ENCODE results near the gene POU6F2.

POU6F2 gene

GRCh38 chr7:39102234-39102633, 124.5 kb downstream of the POU6F2 start (continued):
- TF ChIP-seq CTCF (tag by site-specific recombination; IDR thresholded peaks at IDR 0.05), result no peak
- TF ChIP-seq ZNF530 (tag by site-specific recombination; IDR thresholded peaks at IDR 0.05; ENCODE audit: low read depth), result no peak
- no peak for TF ChIP-seq ZNF362 (tag by site-specific recombination; IDR thresholded peaks at IDR 0.05)
- no peak for TF ChIP-seq KLF9 (tag by site-specific recombination; IDR thresholded peaks at IDR 0.05; ENCODE audit: low read depth)
- no peak for TF ChIP-seq ZNF211 (tag by site-specific recombination; IDR thresholded peaks at IDR 0.05; ENCODE audit: low read depth)
- TF ChIP-seq ZNF596 (tag by site-specific recombination; IDR thresholded peaks at IDR 0.05), result no peak

- Histone ChIP-seq H3K27ac (ENCODE audit: extremely low read depth, low read depth, low read length) (no peak overlapping the region), H3K9me3 (ENCODE audit: control insufficient read depth, insufficient read depth, low read depth, low read length) (no peaks in the 10 kb centered on the region), H3K4me1 (ENCODE audit: control insufficient read depth, insufficient read depth, low read length) (no peaks in the 10 kb centered on the region), H3K4me3 (ENCODE audit: low read depth, low read length) (no peak overlapping the region), H3K36me3 (ENCODE audit: control insufficient read depth in 2 of 2, insufficient read depth in 1 of 2, low read length in 2 of 2) (no peaks in the 10 kb centered on the region)
- CTCF ChIA-PET, result no interaction called here
- POLR2A ChIA-PET, result no interaction called here
- TF ChIP-seq REPIN1 (tag by site-specific recombination; IDR thresholded peaks at IDR 0.05; ENCODE audit: low read depth) (no peak), ZNF10 (tag by site-specific recombination; IDR thresholded peaks at IDR 0.05) (no peak)
Observed at GRCh38 chr7:39105720-39106119, 128.0 kb downstream of the POU6F2 start.

GRCh38 chr7:39125846-39126245, 148.1 kb downstream of the POU6F2 start:
- no peak for TF ChIP-seq PBX3 (CRISPR knock-in tag; IDR thresholded peaks at IDR 0.05)
- TF ChIP-seq ZNF362 (tag by site-specific recombination; IDR thresholded peaks at IDR 0.05), result no peak
- no peak for TF ChIP-seq TCF7L2 (IDR thresholded peaks at IDR 0.05; ENCODE audit: borderline replicate concordance, low read depth, low read length)
- TF ChIP-seq ZNF394 (tag by site-specific recombination; IDR thresholded peaks at IDR 0.05; ENCODE audit: borderline replicate concordance), result no peak
- no peak for TF ChIP-seq AEBP2 (tag by site-specific recombination; IDR thresholded peaks at IDR 0.05; ENCODE audit: borderline replicate concordance)
- TF ChIP-seq ZNF48 (tag by site-specific recombination; IDR thresholded peaks at IDR 0.05), result no peak
- no peak for TF ChIP-seq ZNF510 (tag by site-specific recombination; IDR thresholded peaks at IDR 0.05; ENCODE audit: insufficient replicate concordance)
- TF ChIP-seq ZBTB21 (tag by site-specific recombination; IDR thresholded peaks at IDR 0.05), result no peak
- TF ChIP-seq ZNF792 (tag by site-specific recombination; IDR thresholded peaks at IDR 0.05), result no peak
- no peaks in the 10 kb centered on the region for H3K4me1 ChIP-seq (ENCODE audit: control insufficient read depth, insufficient read depth, low read length)
- H3K4me3 ChIP-seq (ENCODE audit: low read depth, low read length), result no peak overlapping the region
- CTCF ChIA-PET, result no interaction called here
- no peaks in the 10 kb centered on the region for H3K36me3 ChIP-seq (ENCODE audit: control insufficient read depth in 2 of 2, insufficient read depth in 1 of 2, low read length in 2 of 2)
- no peak overlapping the region for H3K27ac ChIP-seq (ENCODE audit: extremely low read depth, low read depth, low read length)
- H3K9me3 ChIP-seq (ENCODE audit: control insufficient read depth, insufficient read depth, low read depth, low read length), result no peaks in the 10 kb centered on the region
- POLR2A ChIA-PET, result no interaction called here

All from HEK293 (cell line).